ENCODE measurements around the gene TMEM169.

DNA sequence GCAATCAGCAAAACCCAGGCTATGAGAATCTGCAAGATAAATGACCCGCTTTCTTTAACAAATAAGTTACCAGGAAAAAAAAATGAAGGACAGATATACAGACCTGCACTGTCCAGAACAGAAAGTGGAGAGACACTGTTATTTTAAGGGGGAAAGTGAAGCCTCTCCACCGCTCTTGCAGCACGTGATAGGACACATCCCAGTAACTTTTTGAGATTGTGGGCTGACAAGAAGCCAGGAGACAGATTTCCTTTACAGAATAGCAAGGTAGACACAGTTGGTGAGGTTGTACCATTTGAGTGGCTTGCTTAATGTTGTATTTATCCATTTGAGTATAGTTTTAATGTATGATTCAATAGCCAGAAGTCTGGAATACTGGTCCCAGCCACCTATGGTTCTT is 13.0 kb downstream of the TMEM169 start:
- no peak for TF ChIP-seq CTCF (IDR thresholded peaks at IDR 0.05)
- TF ChIP-seq, protein P1, sequence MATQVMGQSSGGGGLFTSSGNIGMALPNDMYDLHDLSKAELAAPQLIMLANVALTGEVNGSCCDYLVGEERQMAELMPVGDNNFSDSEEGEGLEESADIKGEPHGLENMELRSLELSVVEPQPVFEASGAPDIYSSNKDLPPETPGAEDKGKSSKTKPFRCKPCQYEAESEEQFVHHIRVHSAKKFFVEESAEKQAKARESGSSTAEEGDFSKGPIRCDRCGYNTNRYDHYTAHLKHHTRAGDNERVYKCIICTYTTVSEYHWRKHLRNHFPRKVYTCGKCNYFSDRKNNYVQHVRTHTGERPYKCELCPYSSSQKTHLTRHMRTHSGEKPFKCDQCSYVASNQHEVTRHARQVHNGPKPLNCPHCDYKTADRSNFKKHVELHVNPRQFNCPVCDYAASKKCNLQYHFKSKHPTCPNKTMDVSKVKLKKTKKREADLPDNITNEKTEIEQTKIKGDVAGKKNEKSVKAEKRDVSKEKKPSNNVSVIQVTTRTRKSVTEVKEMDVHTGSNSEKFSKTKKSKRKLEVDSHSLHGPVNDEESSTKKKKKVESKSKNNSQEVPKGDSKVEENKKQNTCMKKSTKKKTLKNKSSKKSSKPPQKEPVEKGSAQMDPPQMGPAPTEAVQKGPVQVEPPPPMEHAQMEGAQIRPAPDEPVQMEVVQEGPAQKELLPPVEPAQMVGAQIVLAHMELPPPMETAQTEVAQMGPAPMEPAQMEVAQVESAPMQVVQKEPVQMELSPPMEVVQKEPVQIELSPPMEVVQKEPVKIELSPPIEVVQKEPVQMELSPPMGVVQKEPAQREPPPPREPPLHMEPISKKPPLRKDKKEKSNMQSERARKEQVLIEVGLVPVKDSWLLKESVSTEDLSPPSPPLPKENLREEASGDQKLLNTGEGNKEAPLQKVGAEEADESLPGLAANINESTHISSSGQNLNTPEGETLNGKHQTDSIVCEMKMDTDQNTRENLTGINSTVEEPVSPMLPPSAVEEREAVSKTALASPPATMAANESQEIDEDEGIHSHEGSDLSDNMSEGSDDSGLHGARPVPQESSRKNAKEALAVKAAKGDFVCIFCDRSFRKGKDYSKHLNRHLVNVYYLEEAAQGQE (IDR thresholded peaks at IDR 0.05; ENCODE audit: insufficient read depth in 1 of 2, low read depth in 2 of 2, low read length in 1 of 2): no peak
- no peak for TF ChIP-seq SIN3A (IDR thresholded peaks at IDR 0.05; ENCODE audit: borderline replicate concordance, insufficient read depth, low read depth, low read length)
- no peak for TF ChIP-seq POLR2AphosphoS5 (IDR thresholded peaks at IDR 0.05; ENCODE audit: low read depth, low read length)
- no peak for TF ChIP-seq TCF7L2 (IDR thresholded peaks at IDR 0.05; ENCODE audit: low read depth, low read length)

All from Panc1 (cell line).